Smooth muscle cell (in vitro differentiated cells): ENCODE data around the gene CNPY3. TPM values are rescaled to one million over a fixed set of nuclear protein-coding genes. Genes with fewer than 3 reads are reported as not detected.
"Not testable (repeated sequence)": the region's sequence is repeated elsewhere in the genome, so short reads cannot be mapped to it uniquely, and the experiment has no call there.

Experiments
- DNase-seq: peaks from one replicate; lab custom pipeline; 2025; ENCODE audit not compliant: unreplicated experiment; lab: John Stamatoyannopoulos, UW
- H2AFZ ChIP-seq: fragments of 200-600 bp; sonication (generic); 2 replicates; pipeline ENCODE4 v1.6.0; 2016; ENCODE audit warnings: antibody characterized with exemption, low read depth, mild to moderate bottlenecking
- H3F3A ChIP-seq: fragments of 200-600 bp; sonication (generic); 2 replicates; pipeline ENCODE4 v1.6.0; 2017; ENCODE audit warnings: antibody characterized with exemption, low read depth
- H3K27ac ChIP-seq: fragments of 200-600 bp; sonication (generic); 2 replicates; pipeline ENCODE4 v1.5.1; 2016; ENCODE audit warnings: low read depth, mild to moderate bottlenecking
- H3K27me3 ChIP-seq: fragments of 200-600 bp; sonication (generic); 2 replicates; pipeline ENCODE4 v1.6.1; 2016; ENCODE audit warnings: low read depth, mild to moderate bottlenecking
- H3K36me3 ChIP-seq: fragments of 200-600 bp; sonication (generic); 2 replicates; pipeline ENCODE4 v1.5.1; 2016; ENCODE audit warnings: low read depth
- H3K4me1 ChIP-seq: fragments of 200-600 bp; sonication (generic); 2 replicates; pipeline ENCODE4 v1.5.1; 2016; ENCODE audit warnings: low read depth
- H3K4me2 ChIP-seq: fragments of 200-600 bp; sonication (generic); 2 replicates; pipeline ENCODE4 v1.6.0; 2016; ENCODE audit warnings: mild to moderate bottlenecking
- H3K4me3 ChIP-seq: fragments of 200-600 bp; sonication (generic); 2 replicates; pipeline ENCODE4 v1.5.1; 2016; ENCODE audit warnings: mild to moderate bottlenecking
- H3K79me2 ChIP-seq: fragments of 200-600 bp; sonication (generic); 2 replicates; pipeline ENCODE4 v1.6.0; 2016; ENCODE audit warnings: low read depth, mild to moderate bottlenecking
- H3K9ac ChIP-seq: fragments of 200-600 bp; sonication (generic); 2 replicates; pipeline ENCODE4 v1.6.0; 2016; ENCODE audit warnings: low read depth
- H3K9me3 ChIP-seq: fragments of 200-600 bp; sonication (generic); replicated peaks from 2 replicates; pipeline ENCODE4 v1.5.1; 2016; ENCODE audit warnings: low read depth
- H4K20me1 ChIP-seq: fragments of 200-600 bp; sonication (generic); 2 replicates; pipeline ENCODE4 v1.6.0; 2016; ENCODE audit warnings: low read depth
- WGBS: methylation state at CpG from one replicate; pipeline ENCODE4 v1.1.7; 2016; ENCODE audit warnings: low lambda C conversion rate; 5-methylcytosine and 5-hydroxymethylcytosine counted together
- polyA plus RNA-seq: library from polyadenylated mRNA; unstranded; fragments of >200 nt; fragmentation: Nextera tagmentation; extraction: Ambion mirVana; gene quantifications from 2 replicates; pipeline ENCODE4 v1.2.1, GENCODE V29; 2016
- total RNA-seq: library from RNA; depleted of rRNA; stranded (reverse); fragments of >200 nt; gene quantifications from 2 replicates; pipeline ENCODE4 v1.2.3, GENCODE V29; 2014
- TF ChIP-seq, protein P1 (sequence below): fragments of 200-600 bp; sonication (generic); IDR thresholded peaks from 2 replicates; pipeline ENCODE4 v1.5.1; 2017; ENCODE audit warnings: borderline replicate concordance, mild to moderate bottlenecking, antibody characterized with exemption; ENCODE audit not compliant: insufficient read depth, poor library complexity, severe bottlenecking

Gene CNPY3
- total and polyA plus RNA-seq, 2 experiments from 2014 or later, result 20.5 to 51.4 TPM

DNA sequence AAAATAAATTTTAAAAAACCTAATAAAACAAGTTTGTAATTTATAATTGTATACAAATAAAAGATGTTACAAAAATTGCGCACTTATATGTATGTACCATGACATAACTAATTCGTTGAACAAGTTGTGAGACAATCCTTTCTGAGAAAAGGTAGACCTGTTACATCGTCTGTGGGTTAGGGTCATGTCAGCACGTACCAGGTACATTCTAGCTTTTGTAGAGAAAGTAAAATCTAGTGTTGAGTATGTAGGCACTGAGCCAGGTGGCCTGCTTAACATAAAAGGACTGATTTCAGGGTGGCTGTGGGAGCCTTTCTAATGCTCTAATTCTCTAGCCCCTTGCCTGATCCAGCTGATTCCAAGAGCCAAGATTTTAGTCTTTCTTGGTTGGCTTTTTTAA lies 39.5 kb upstream of the CNPY3 start:
- no peaks in the 10 kb centered on the region for H4K20me1 ChIP-seq
- 75% methylated on average over 4 of the region's 4 CpGs for WGBS
- H3K4me2 ChIP-seq, result peak overlapping the region; percentile 86
- H3K27ac ChIP-seq, result peak overlapping the region; percentile 94
- H3K9me3 ChIP-seq, result no peaks in the 10 kb centered on the region
- H3K36me3 ChIP-seq, result peaks cover 6% of the 10 kb centered on the region
- H3K27me3 ChIP-seq, result no peaks in the 10 kb centered on the region
- peaks cover 3% of the 10 kb centered on the region for H3K79me2 ChIP-seq
- peak overlapping the region; percentile 93 for H3K9ac ChIP-seq
- no peak for DNase-seq
- H3K4me1 ChIP-seq, result peaks cover 8% of the 10 kb centered on the region
- TF ChIP-seq, protein P1, sequence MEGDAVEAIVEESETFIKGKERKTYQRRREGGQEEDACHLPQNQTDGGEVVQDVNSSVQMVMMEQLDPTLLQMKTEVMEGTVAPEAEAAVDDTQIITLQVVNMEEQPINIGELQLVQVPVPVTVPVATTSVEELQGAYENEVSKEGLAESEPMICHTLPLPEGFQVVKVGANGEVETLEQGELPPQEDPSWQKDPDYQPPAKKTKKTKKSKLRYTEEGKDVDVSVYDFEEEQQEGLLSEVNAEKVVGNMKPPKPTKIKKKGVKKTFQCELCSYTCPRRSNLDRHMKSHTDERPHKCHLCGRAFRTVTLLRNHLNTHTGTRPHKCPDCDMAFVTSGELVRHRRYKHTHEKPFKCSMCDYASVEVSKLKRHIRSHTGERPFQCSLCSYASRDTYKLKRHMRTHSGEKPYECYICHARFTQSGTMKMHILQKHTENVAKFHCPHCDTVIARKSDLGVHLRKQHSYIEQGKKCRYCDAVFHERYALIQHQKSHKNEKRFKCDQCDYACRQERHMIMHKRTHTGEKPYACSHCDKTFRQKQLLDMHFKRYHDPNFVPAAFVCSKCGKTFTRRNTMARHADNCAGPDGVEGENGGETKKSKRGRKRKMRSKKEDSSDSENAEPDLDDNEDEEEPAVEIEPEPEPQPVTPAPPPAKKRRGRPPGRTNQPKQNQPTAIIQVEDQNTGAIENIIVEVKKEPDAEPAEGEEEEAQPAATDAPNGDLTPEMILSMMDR, result no peak
- peak overlapping the region; percentile 77 for H3K4me3 ChIP-seq
- H2AFZ ChIP-seq, result no peak overlapping the region
- H3F3A ChIP-seq, result peaks cover 15% of the 10 kb centered on the region

DNA sequence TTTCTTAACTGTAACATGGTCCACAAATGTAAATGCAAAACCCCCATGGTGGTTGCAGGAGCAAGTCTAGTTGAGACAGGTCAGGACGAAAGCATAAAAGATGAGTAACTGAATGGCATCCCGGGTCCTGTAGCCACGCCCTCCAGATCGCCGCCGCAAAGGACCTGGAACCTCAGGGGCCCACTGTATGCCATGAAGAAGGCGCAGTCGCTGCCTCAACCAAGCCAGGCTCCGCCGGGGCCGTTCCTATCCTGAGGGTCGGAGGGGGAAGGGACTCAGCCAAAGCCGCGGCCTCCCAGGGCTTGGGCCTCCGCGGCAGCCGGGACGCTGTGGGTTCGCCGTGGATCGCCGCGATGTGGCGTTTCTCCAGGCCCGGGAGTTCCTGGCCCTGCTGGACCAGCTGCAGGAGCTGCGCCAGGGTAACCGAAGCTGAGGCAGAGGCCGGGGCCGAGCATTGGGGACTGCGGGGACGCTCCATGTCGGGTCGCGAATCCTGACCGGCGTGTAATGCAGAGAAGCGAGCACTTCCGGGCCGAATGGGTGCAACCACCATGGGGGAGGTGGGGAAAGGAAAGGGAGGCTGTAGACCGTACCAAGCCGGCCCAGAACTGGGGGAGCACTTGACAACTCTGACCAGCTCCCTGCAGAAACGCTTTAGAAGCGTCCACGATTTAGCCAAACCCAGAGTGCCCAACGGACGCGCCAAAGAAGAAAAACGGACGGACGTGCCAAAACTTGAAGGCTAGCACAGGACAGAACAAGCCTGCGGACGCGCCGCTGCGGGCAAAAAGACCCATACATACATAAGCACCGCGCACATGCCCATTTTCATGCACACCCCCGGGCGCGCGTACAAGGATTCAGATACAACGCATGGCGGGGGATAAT lies 38.7 kb upstream of the CNPY3 start:
- H3K4me1 ChIP-seq, result peaks cover 8% of the 10 kb centered on the region
- WGBS, result under 1% methylated on average over 60 of the region's 63 CpGs
- H3K27ac ChIP-seq, result peak overlapping the region; percentile 94
- H4K20me1 ChIP-seq, result no peaks in the 10 kb centered on the region
- H3K4me3 ChIP-seq, result peak overlapping the region; percentile 77
- peaks cover 12% of the 10 kb centered on the region for H3F3A ChIP-seq
- peak overlapping the region; percentile 86 for H3K4me2 ChIP-seq
- peak overlapping the region; percentile 67 for H2AFZ ChIP-seq
- H3K9me3 ChIP-seq, result no peaks in the 10 kb centered on the region
- H3K79me2 ChIP-seq, result peaks cover under 1% of the 10 kb centered on the region
- TF ChIP-seq, protein P1, result no peak
- H3K27me3 ChIP-seq, result no peaks in the 10 kb centered on the region
- peak; percentile 85 for DNase-seq
- H3K36me3 ChIP-seq, result peaks cover 5% of the 10 kb centered on the region
- H3K9ac ChIP-seq, result peak overlapping the region; percentile 93

DNA sequence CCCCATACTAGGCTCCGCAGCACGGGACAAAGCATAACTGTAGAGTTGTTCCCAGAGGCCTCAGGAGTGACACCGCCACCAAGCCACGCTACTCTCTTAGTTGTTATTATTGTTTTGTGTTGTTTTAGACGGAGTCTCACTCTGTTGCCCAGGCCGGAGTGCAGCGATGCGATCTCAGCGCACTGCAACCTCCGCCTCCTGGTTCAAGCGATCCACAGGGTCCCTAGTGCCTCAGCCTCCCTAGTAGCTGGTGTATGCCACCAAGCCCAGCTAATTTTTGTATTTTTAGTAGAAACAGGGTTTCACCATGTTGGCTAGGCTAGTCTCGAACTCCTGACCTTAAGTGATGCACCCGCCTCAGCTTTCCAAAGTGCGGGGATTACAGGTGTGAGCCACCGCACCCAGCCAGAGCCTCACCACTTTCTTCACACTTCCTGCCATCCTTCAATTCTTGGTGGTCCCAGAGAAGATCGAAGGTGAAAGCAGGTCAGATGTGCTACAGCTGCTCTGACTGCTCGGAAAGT lies 38.0 kb upstream of the CNPY3 start:
- Histone ChIP-seq H3K9me3 (no peaks in the 10 kb centered on the region), H4K20me1 (no peaks in the 10 kb centered on the region), H3K79me2 (no peaks in the 10 kb centered on the region), H3K36me3 (no peaks in the 10 kb centered on the region), H3K4me2 (peak overlapping the region; percentile 86), H3K9ac (peak overlapping the region; percentile 6), H2AFZ (peak overlapping the region; percentile 67), H3K4me3 (peak overlapping the region; percentile 77), H3F3A (peaks cover 12% of the 10 kb centered on the region), H3K4me1 (peaks cover 8% of the 10 kb centered on the region), H3K27ac (peak overlapping the region; percentile 94), H3K27me3 (no peaks in the 10 kb centered on the region)
- WGBS, result 65% methylated on average over 17 of the region's 17 CpGs
- TF ChIP-seq, protein P1, result no peak
- no peak for DNase-seq

DNA sequence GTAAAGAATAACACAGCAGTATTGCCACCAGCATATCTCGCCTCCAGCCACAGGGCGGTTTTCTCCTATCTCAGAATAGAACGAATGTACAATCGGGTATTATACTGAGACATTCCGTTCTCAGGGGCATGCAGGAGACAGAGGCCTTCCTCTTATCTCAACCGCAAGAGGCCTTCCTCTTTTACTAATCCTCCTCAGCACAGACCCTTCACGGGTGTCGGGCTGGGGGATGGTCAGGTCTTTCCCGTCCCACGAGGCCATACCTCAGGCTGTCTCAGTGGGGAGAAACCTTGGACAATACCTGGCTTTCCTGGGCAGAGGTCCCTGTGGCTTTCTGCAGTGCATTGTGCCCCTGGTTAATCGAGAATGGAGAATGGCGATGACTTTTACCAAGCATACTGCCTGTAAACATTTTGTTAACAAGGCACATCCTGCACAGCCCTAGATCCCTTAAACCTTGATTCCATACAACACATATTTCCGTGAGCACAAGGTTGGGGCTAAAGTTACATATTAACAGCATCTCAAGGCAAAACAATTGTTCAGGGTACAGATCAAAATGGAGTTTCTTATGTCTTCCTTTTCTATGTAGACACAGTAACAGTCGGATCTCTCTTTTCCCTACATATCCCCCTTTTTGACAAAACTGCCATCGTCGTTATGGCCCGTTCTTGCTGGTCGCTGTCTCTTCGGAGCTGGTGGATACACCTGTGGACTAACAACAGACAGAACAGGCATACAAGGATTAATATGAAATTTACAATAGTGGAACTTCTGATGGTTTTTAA lies 35.0 kb upstream of the CNPY3 start:
- H3K4me2 ChIP-seq, H3K27me3 ChIP-seq, DNase-seq, H3K36me3 ChIP-seq, H3K9ac ChIP-seq, H3K79me2 ChIP-seq, H3K27ac ChIP-seq, H3K4me3 ChIP-seq, H3K9me3 ChIP-seq, H4K20me1 ChIP-seq: not testable (repeated sequence)
- peaks cover 12% of the 10 kb centered on the region for H3F3A ChIP-seq
- H2AFZ ChIP-seq, result peak overlapping the region; percentile 30
- H3K4me1 ChIP-seq, result peaks cover 11% of the 10 kb centered on the region
- WGBS, result 61% methylated on average over 19 of the region's 19 CpGs
